Lung (tissue), 12 donors: ENCODE data around the gene SPAAR. TPM values are rescaled to one million over a fixed set of nuclear protein-coding genes. Genes with fewer than 3 reads are reported as not detected.

Experiments used
- ATAC-seq: fragments of 200-7000 bp; cut with Tn5 transposase; one replicate; pipeline ENCODE4 v1.9.1; 2020; ENCODE audit warnings: moderate number of reproducible peaks; ENCODE audit not compliant: insufficient read depth, low FRiP score
- DNase-seq, 3 donors: peaks; one replicate each; pipeline ENCODE4 v3.0.0-alpha.2; 2013 to 2017
- H3K27ac ChIP-seq, 2 donors: one replicate each; pipeline ENCODE4 v1.5.1; 2013; ENCODE audit warnings: mild to moderate bottlenecking in 2 of 2, moderate library complexity in 2 of 2, control low read depth in 1 of 2, inconsistent platforms in 1 of 2, low read depth in 1 of 2, low read length in 1 of 2
- H3K27me3 ChIP-seq, 3 donors: one replicate each; pipeline ENCODE4 v1.5.1; 2013; ENCODE audit warnings: low read length in 2 of 3; ENCODE audit not compliant: control insufficient read depth in 3 of 3, insufficient read depth in 3 of 3
- H3K36me3 ChIP-seq, 4 donors: one replicate each; pipeline ENCODE4 v1.5.1; 2013; ENCODE audit warnings: low read length in 4 of 4, mild to moderate bottlenecking in 1 of 4, moderate library complexity in 1 of 4; ENCODE audit not compliant: control insufficient read depth in 4 of 4, insufficient read depth in 4 of 4
- H3K4me1 ChIP-seq, 5 donors: one replicate each; pipeline ENCODE4 v1.5.1; 2013; ENCODE audit warnings: low read length in 5 of 5, mild to moderate bottlenecking in 2 of 5, moderate library complexity in 1 of 5; ENCODE audit not compliant: control insufficient read depth in 5 of 5, insufficient read depth in 5 of 5
- H3K4me3 ChIP-seq: one replicate; pipeline ENCODE4 v1.5.1; 2013; ENCODE audit warnings: mild to moderate bottlenecking, control low read depth, moderate library complexity
- H3K9ac ChIP-seq, 2 donors: one replicate each; pipeline ENCODE4 v1.5.1; 2013; ENCODE audit warnings: low read length in 2 of 2, control low read depth in 1 of 2; ENCODE audit not compliant: insufficient read depth in 1 of 2
- H3K9me3 ChIP-seq, 4 donors: one replicate each; pipeline ENCODE4 v1.5.1; 2013; ENCODE audit warnings: low read length in 3 of 4, mild to moderate bottlenecking in 1 of 4, moderate library complexity in 1 of 4; ENCODE audit not compliant: control insufficient read depth in 4 of 4, insufficient read depth in 3 of 4
- WGBS, 2 donors: extraction: QIAGEN DNeasy Blood & Tissue Kit; methylation state at CpG; one replicate each; pipeline ENCODE4 v1.1.7; 2013; 5-methylcytosine and 5-hydroxymethylcytosine counted together
- polyA plus RNA-seq, 2 donors: library from polyadenylated mRNA; stranded (reverse); fragments of 200-250 nt; gene quantifications; one replicate each; pipeline ENCODE4 v1.2.1, GENCODE V29; 2013
- total RNA-seq, 2 donors: library from RNA; depleted of rRNA in 1 of 2; stranded (reverse); fragments of >200 nt in 1 of 2; gene quantifications; one replicate each; pipeline ENCODE4 v1.2.1, GENCODE V29; 2014 to 2021
- TF ChIP-seq, protein P1 (sequence below): IDR thresholded peaks from 2 replicates; pipeline ENCODE4 v1.5.1; 2012; ENCODE audit warnings: mild to moderate bottlenecking; ENCODE audit errors: control extremely low read depth, extremely low read depth
- donor health status: control.
- donor health status: control.
- donor health status: Bipolar disorder and iron deficiency.
- donor health status: healthy.
- donor health status: DM: yes; HTN: yes; CAD: no.

SPAAR gene
- total and polyA plus RNA-seq, 4 donors, result 3.7 to 6.7 (median 5.7) TPM

- no peaks in the 10 kb centered on the region for H3K36me3 ChIP-seq
- H3K4me1 ChIP-seq, result peaks cover 0 to 12% (median 0%) of the 10 kb centered on the region in 5 donors
- DNase-seq (no peak), ATAC-seq (no peak)
- H3K27ac ChIP-seq, result no peak overlapping the region
- no peak overlapping the region for H3K4me3 ChIP-seq
- TF ChIP-seq, protein P1, sequence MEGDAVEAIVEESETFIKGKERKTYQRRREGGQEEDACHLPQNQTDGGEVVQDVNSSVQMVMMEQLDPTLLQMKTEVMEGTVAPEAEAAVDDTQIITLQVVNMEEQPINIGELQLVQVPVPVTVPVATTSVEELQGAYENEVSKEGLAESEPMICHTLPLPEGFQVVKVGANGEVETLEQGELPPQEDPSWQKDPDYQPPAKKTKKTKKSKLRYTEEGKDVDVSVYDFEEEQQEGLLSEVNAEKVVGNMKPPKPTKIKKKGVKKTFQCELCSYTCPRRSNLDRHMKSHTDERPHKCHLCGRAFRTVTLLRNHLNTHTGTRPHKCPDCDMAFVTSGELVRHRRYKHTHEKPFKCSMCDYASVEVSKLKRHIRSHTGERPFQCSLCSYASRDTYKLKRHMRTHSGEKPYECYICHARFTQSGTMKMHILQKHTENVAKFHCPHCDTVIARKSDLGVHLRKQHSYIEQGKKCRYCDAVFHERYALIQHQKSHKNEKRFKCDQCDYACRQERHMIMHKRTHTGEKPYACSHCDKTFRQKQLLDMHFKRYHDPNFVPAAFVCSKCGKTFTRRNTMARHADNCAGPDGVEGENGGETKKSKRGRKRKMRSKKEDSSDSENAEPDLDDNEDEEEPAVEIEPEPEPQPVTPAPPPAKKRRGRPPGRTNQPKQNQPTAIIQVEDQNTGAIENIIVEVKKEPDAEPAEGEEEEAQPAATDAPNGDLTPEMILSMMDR, result no peak
- no peak overlapping the region for H3K9ac ChIP-seq
- 94 to 95% methylated on average over 1 of the region's 1 CpG for WGBS, 2 donors
- peaks cover 0 to 1% (median 0%) of the 10 kb centered on the region in 4 donors for H3K9me3 ChIP-seq
- no peaks in the 10 kb centered on the region for H3K27me3 ChIP-seq
These were observed 14.3 kb downstream of the SPAAR start for GRCh38 chr9:35923598-35923926.

DNA sequence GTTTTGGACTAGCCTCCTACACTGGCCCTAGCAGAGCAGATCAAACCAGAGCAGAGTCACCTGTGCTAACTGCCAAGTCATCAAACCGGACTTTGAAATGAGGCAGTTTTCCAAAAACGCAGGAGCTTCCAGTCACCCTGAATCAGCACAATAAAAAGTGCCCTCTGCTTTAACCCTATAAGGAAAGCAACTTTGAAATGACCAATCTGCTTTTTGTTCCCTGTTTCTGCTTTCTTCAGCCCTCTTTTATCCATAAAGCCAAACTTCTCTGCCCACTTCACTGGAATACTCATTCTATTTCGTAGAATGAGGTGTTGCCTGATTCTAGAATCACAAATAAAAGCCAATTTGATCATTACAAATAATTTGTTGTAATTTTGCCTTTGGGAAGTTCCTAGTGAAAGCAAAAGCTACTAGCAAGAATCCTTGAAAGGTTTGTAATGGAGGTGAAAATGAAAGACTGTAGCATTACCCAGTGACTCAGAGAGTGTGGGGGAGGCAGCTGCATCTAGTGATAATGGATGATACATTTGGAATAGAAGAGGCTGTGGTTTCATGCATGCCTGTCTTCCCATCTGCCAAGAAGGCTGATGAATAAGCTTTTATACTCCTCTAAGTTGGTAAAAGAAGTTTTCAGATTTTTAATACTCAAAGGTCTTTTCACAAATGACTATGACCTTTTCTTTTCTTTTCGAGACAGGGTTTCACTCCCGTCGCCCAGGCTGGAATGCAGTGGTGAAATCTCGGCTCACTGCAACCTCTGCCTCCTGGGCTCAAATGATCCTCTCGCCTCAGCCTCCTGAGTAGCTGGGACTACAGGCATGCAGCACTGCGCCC, 14.9 kb downstream of the SPAAR start:
- Histone ChIP-seq H3K36me3 (no peaks in the 10 kb centered on the region), H3K27ac (peak overlapping the region in 1 of 2 donors; percentile 35), H3K4me3 (no peak overlapping the region), H3K9ac (no peak overlapping the region), H3K27me3 (no peaks in the 10 kb centered on the region), H3K9me3 (peaks cover 0 to 1% (median 0%) of the 10 kb centered on the region in 4 donors), H3K4me1 (peaks cover 0 to 9% (median 0%) of the 10 kb centered on the region in 5 donors)
- ATAC-seq (peak; percentile 78), DNase-seq (no peak)
- WGBS, 2 donors, result 65 to 72% methylated on average over 9 of the region's 9 CpGs
- TF ChIP-seq, protein P1, result no peak

DNA sequence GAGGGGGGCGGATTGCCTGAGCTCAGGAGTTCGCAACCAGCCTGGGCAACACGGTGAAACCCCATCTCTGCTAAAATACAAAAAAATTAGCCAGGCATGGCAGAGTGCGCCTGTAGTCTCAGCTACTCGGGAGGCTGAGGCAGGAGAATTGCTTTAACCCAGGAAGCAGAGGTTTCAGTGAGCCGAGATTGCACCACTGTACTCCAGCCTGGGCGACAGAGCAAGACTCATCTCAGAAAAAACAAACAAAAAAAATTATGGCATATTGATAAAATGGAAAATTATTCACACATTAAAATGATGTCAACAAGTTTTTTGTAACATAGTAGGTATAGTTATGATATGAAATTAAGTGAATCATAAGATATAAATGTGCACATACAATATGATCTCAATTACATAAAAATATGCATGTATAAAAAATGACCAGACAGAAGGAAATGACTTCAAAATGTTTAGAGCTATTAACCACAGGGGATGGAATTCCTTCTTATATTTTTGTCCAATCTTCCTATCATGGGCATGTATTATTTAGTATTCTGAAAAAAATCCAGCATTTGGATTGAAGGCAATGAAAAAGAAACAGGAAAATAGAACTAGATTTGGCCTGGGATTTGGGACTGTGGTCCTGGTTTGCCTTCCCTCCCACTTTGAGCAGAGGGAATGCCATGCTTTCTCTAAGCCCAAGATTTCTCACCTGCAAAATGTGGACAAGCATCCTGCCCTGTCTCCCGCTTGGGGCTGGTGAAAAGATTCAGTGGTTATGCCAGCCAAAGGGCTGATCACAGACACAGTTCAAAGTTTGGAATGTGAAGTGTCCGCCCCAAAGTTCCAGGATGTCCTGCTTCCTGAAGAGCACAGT, 19.5 kb downstream of the SPAAR start:
- H3K4me1 ChIP-seq, result peaks cover 0 to 4% (median 0%) of the 10 kb centered on the region in 5 donors
- peaks cover 0 to 1% (median 0%) of the 10 kb centered on the region in 4 donors for H3K9me3 ChIP-seq
- H3K36me3 ChIP-seq, result no peaks in the 10 kb centered on the region
- H3K27me3 ChIP-seq, result no peaks in the 10 kb centered on the region
- TF ChIP-seq, protein P1, result no peak
- H3K4me3 ChIP-seq, result no peak overlapping the region
- H3K9ac ChIP-seq, result no peak overlapping the region
- no peak for DNase-seq
- H3K27ac ChIP-seq, result peak overlapping the region in 1 of 2 donors; percentile 45
- WGBS, 2 donors, result 80 to 87% methylated on average over 9 of the region's 9 CpGs
- no peak for ATAC-seq
